Activated CD8-positive, alpha-beta memory T cell treated with anti-CD3 and anti-CD28 coated beads for 1 hour (primary cell): ENCODE measurements around the gene RPL27A.

Source experiments
- DNase-seq, 2 donors: peaks; one replicate each; pipeline ENCODE4 v3.0.0-alpha.2; 2020; ENCODE audit warnings: low read depth in 1 of 2; ENCODE audit errors: extremely low read depth in 1 of 2

RPL27A gene

GRCh38 chr11:8698917-8699441 lies 16.4 kb downstream of the RPL27A start:
- no peak for DNase-seq

DNA sequence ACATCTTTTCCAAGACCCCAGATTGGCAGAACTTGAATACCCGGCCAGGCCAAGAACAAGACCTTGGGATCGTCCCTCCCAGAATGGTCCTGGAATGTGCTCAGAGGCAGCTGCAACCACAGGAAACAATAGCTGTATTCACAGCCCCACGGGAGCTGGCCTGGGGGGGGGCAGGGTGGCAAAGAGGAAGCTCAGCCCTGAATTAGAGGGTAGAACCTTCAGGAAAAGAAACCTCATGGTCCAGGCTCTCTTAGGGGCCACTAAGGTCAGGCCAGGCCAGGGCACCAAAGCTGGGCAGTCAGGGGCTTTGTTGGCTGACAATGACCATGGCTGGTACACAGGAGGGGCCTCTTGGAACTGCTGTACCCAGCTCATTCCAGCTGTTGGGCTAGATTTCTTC lies 17.3 kb downstream of the RPL27A start:
- DNase-seq: no peak

- no peak for DNase-seq
Observed at GRCh38 chr11:8701891-8702597, 19.5 kb downstream of the RPL27A start.

- DNase-seq: no peak
Observed at GRCh38 chr11:8702598-8702915, 20.0 kb downstream of the RPL27A start.

DNA sequence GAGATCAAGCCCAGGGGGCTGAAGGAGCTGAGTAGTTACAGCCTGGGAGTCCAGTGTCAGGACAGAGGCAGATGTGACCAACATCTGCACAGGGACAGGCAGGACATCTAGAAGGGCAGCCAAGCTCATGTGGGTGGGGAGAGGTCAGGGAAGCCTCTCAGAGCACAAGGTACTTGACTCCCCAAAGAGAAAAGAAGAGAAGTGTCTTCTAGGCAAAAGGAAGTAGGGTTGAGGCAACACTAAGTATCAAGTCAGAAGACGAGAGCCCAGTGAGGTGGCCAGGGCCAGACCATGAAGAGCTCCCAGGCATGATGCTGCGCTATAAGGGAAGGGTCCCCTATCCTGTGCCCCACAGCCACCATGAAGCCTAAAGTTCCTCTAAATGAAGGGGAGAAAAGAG lies 21.5 kb downstream of the RPL27A start:
- no peak for DNase-seq

- DNase-seq: no peak
Observed at GRCh38 chr11:8705146-8705545, 22.6 kb downstream of the RPL27A start.

- no peak for DNase-seq
Observed at GRCh38 chr11:8706673-8707432, 24.3 kb downstream of the RPL27A start.

DNA sequence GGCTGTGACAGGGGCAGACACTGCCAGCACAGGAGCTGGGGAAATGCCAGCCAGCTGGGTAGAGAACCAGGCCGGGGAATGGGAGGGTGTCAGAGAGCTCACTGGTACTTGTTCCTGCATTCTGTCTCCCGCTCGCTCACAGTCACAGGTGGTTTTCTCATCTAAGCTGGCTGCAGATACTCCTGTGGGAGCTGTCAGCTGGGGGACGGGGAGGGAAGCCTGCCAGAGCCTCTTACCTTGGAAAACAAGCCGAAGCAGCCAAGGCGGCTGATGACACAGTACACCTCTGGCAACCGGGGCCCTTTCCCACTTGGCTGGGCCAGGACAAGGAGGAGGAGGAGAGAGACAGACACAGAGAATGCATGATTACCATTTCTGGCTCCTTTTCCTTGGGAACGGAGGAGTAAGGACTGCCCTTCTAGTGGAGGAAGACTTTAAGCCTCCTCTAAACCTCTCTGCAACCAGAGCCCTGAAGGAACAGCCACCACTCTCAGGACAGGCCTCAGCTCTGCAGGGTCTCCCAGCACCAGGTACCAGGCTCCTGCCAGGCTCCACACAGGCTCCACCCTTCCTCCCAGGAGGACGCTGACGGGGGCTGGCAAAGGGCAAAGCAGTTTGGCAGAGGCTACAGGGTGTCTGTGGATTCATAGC lies 25.1 kb downstream of the RPL27A start:
- no peak for DNase-seq

DNA sequence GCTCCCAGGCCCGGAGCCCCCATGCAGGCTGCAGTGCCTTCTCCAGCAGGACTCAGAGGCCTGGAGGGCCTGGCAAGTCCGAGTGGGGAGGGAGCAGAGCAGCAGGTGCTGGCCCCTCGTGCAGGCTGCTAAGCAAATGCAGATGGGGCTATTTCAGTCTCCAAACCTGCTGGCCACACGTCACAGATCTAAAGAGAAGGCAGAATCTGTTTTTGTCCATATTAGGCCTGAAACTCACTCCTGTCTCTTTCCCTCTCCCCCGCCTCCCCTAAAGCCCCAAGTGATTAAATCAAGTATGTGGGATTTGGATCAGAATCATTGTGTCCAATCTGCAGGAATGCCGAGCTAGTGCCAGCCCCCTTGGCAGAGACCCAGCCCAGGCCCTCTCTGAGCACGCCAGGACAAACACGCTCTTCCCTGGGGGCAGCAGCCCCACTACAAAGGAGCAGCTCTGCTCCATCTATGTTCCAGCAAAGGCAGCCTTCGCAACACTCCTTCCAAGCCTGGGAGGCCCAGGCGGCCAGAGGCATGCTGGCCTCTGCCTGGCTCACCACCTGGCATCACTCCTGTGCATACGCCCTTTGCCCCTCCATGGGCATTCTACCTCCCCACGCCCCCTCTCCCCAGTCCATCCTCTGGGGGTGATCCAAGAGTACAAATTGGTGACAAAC lies 26.5 kb downstream of the RPL27A start:
- no peak for DNase-seq

DNA sequence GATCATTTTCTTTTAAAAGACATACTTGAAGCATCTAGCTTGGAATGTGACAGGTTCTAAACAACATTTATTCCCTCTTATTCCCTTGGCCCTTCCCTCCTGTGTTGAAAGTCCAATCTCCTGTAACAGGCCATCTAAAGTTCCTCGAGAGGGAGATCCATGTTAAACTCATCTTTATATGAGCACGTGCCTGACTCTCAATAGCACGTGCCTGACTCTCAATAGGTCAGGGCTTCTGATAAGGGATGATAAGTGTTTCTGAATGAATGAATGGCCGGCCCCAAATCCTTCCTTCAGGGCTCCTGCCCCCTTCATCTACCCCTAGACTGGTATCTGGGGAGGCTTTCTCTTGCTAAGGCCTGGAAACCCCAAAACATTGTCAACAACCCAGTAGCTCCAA lies 27.2 kb downstream of the RPL27A start:
- no peak for DNase-seq

GRCh38 chr11:8711895-8712442 lies 29.4 kb downstream of the RPL27A start:
- DNase-seq: no peak

- no peak for DNase-seq
Observed at GRCh38 chr11:8712506-8712905, 29.9 kb downstream of the RPL27A start.

- DNase-seq: no peak
Observed at GRCh38 chr11:8713760-8714454, 31.3 kb downstream of the RPL27A start.

- DNase-seq: no peak
Observed at GRCh38 chr11:8714622-8715225, 32.1 kb downstream of the RPL27A start.

DNA sequence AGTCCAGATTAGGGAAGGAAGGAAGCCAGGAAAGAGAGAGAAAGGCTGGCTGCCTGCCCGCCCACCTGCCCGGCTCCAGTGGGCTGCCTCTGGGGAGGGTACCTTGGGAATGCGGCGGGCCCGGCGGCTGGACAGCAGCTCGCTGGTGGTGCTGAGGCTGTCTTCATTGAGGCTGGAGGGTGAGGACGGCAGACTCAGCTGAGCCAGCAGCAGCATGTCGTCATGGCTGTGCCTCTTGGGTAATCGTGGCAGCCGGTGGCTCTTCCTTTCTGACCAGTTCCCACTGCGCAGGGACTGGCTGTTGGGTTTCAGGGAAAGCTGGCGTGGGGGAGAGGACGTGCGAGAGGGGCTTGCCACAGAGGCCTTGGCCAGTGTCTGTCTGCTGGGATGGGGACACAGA lies 32.9 kb downstream of the RPL27A start:
- no peak for DNase-seq

DNA sequence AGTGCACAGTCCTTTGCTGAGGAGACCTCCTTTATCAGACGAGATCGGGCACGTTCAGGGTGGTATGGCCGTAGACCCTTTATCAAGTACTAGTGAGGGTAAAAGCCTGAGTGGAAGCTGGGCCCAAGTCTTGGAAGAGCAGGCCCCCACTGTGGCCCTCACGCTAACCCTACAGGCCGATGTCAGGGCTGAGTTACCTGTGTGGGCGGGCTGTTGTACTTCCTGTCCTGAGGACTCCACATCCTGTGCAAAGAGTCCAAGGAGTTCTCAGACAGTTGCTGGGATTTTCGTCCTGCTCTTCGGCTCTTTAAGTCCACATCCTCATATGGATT lies 34.9 kb downstream of the RPL27A start:
- no peak for DNase-seq

DNA sequence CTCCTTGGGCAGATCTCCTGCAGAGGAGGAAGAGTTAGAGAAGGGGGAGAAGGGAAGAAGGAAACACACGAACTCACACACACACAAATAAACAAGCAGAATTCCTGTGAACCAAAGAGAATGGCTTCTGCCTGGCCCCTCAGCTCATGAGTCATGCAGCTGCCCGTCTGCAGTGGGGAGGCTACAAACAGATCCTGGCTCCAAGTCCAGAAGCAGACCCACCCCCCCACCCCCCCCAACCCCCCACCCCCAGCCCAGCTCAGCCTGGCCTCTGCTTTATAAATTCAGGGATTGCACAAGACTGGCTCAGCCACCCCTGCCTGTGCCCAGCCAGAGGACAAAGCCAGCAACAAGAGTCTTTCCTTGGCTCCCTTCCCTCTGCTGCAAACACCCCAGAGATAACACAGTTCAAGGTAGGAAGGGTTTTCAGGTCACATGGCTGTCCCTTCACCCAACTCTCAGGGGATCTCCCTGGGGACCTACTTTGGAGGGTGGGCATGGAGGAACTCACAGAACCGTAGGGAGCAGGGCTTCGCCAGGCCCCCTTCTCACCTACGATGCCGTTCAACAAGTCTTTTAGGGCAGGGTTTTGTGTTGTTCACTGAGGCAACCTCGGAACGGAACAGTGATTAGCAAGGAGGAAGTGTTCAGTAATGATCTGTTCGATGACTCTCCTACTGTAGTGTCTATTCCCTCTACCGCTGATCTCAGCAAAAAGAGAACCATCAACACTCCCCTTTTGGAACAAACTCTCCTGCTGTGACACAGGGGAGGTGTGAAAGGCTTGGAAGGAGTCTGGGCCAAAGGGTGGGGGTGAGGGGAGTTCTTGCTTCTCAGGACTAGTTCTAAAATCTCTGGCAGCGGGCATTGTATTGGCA lies 35.5 kb downstream of the RPL27A start:
- no peak for DNase-seq

DNA sequence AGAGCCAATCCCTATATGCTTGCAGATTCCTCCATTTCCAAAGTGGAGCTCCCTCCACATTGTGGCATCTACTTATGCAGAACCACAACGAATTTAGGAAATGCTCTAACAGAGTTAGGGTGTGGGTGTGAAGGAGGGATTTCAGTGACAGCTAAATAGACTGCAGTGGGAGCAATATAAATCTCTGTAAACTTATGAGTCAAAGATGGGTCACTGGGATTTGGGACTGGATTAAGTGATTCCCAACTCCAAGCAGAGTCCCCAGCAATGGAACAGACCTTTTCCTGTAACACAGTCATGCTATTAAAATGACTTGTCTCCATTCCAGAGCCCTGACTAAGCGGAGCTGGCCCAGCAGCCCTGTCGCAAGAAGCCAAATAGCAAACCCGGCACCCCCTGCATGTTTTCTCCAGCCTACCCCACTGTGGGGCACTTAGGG lies 36.6 kb downstream of the RPL27A start:
- DNase-seq: no peak

DNA sequence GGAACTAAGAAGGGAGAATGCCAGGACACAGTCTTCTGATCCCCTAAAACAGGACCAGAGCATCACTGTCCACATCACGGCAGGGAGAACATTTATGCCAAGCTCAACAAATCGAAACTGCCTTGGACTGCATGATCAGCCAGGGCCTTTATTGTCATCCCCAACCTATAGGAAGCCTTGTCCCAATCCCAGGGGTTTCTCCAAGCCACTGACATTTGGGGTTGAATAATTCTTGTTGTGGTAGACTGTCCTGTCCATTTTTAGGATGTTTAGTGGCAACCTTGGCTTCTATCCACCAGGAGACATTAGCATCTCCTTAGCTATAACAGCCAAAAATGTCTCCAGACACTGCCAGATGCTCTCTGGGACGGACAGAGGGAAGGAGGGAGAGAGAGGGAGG lies 37.1 kb downstream of the RPL27A start:
- no peak for DNase-seq
